Measurements from ENCODE around the gene CLIP2.

The CLIP2 gene

DNA sequence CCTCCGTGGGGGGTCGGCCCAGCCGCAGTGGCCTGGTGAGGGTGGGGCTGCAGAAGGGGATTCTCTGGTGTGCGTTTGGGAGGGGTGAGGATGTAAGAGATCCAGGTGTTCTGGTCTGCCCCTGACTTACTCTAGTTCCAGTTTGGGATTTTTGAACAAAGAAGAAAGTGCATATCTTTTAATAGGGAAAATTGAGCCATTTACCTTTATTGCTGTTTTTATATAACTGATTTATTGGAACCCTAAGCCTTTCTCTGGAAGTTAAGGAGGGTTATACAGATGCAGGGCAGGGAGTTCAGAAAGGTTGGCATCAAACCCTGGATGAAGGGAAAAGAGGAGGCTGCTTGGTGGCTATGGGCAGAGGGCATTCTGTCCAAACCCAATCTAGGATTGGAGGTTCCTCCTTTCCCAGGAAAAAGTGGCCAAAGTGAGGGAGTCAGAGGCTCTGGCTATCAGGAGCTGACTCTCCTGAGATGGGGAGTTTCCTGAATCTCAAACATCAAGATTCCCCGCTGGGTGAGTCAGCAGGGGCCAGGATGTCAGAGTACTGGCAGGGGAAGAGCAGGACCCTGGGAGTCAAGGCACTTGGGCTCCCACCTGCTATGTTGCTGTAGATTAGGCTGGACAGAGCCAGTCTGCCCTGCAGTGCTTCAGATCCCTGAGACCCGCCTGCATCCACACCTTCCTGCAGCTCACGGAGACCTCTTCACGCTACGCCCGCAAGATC lies 67.5 kb downstream of the CLIP2 start:
- H3K9me3 ChIP-seq (replicated peaks; ENCODE audit: insufficient read depth, low read length), result no peaks in the 10 kb centered on the region
- no peak for TF ChIP-seq EZH2 (optimal IDR thresholded peaks at IDR 0.05; ENCODE audit: low read depth, low read length)
- TF ChIP-seq, protein P1, sequence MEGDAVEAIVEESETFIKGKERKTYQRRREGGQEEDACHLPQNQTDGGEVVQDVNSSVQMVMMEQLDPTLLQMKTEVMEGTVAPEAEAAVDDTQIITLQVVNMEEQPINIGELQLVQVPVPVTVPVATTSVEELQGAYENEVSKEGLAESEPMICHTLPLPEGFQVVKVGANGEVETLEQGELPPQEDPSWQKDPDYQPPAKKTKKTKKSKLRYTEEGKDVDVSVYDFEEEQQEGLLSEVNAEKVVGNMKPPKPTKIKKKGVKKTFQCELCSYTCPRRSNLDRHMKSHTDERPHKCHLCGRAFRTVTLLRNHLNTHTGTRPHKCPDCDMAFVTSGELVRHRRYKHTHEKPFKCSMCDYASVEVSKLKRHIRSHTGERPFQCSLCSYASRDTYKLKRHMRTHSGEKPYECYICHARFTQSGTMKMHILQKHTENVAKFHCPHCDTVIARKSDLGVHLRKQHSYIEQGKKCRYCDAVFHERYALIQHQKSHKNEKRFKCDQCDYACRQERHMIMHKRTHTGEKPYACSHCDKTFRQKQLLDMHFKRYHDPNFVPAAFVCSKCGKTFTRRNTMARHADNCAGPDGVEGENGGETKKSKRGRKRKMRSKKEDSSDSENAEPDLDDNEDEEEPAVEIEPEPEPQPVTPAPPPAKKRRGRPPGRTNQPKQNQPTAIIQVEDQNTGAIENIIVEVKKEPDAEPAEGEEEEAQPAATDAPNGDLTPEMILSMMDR (IDR thresholded peaks at IDR 0.05; ENCODE audit: low read length), result no peak
- TF ChIP-seq EZH2phosphoT487 (IDR thresholded peaks at IDR 0.05; ENCODE audit: low read length), result no peak
- H3K27ac ChIP-seq (ENCODE audit: low read length), result no peak overlapping the region
- H3K4me3 ChIP-seq (ENCODE audit: low read length), result no peak overlapping the region
- H3F3A ChIP-seq (ENCODE audit: insufficient read depth, low read length), result no peaks in the 10 kb centered on the region
- H3K27me3 ChIP-seq (replicated peaks; ENCODE audit: insufficient read depth, low read length), result no peaks in the 10 kb centered on the region
- no peaks in the 10 kb centered on the region for H3K36me3 ChIP-seq (replicated peaks; ENCODE audit: insufficient read depth, low read length)
- no peak for DNase-seq
- no peaks in the 10 kb centered on the region for H3K79me2 ChIP-seq (ENCODE audit: low read length)
- H3K9ac ChIP-seq (ENCODE audit: low read length), result no peak overlapping the region
- H4K20me1 ChIP-seq (ENCODE audit: insufficient read depth, low read length), result no peaks in the 10 kb centered on the region
- H3K9me2 ChIP-seq (replicated peaks; ENCODE audit: insufficient read depth, low read length), result no peaks in the 10 kb centered on the region
- H3K4me2 ChIP-seq (ENCODE audit: low read depth, low read length), result no peak overlapping the region
- no peaks in the 10 kb centered on the region for H3K4me1 ChIP-seq (ENCODE audit: low read length)
- H2AFZ ChIP-seq (ENCODE audit: low read length), result no peak overlapping the region

DNA sequence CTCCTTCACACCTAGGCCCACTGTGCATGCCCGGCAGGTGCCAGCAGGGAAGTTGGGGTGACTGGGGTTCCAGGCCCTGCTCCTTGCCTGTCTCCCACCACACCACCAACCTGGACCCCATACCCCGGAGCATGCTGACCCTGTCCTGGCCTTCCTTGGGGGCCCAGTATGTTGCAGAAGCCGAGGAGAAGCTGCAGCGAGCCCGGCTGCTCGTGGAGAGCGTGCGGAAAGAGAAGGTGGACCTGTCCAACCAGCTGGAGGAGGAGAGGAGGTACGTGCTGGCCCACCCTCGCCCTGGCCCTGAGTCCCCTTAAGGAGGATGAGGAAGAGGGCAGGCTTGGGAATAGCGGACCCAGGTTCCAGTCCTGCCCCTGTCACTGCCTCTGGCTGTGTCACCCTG lies 70.8 kb downstream of the CLIP2 start:
- Histone ChIP-seq H3K9me3 (replicated peaks; ENCODE audit: insufficient read depth, low read length) (no peaks in the 10 kb centered on the region), H3K79me2 (ENCODE audit: low read length) (no peaks in the 10 kb centered on the region), H3K27ac (ENCODE audit: low read length) (no peak overlapping the region), H3F3A (ENCODE audit: insufficient read depth, low read length) (no peaks in the 10 kb centered on the region), H3K4me2 (ENCODE audit: low read depth, low read length) (no peak overlapping the region), H2AFZ (ENCODE audit: low read length) (no peak overlapping the region), H3K36me3 (replicated peaks; ENCODE audit: insufficient read depth, low read length) (no peaks in the 10 kb centered on the region), H3K4me1 (ENCODE audit: low read length) (no peaks in the 10 kb centered on the region), H3K9ac (ENCODE audit: low read length) (no peak overlapping the region), H3K4me3 (ENCODE audit: low read length) (no peak overlapping the region), H3K9me2 (replicated peaks; ENCODE audit: insufficient read depth, low read length) (no peaks in the 10 kb centered on the region), H3K27me3 (replicated peaks; ENCODE audit: insufficient read depth, low read length) (no peaks in the 10 kb centered on the region), H4K20me1 (ENCODE audit: insufficient read depth, low read length) (no peaks in the 10 kb centered on the region)
- DNase-seq, result no peak
- TF ChIP-seq, protein P1 (IDR thresholded peaks at IDR 0.05; ENCODE audit: low read length), result no peak
- no peak for TF ChIP-seq EZH2 (optimal IDR thresholded peaks at IDR 0.05; ENCODE audit: low read depth, low read length)
- no peak for TF ChIP-seq EZH2phosphoT487 (IDR thresholded peaks at IDR 0.05; ENCODE audit: low read length)

DNA sequence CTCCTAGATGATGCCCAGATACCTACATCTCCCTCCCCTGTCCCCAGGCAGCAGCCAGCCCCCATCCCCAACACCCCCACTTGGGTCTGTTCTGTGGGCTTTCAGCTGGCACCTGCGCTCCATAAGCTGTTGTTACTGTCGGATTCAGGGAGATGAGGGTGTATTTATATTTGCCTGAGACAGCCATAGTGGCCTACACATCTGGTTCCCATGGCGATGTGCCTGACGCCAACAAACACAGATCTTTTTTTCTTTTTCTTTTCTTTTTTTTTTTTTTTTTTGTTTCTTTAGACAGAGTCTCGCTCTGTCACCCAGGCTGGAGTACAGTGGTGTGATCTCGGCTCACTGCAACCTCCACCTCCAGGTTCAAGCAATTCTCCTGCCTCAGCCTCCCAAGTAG lies 73.1 kb downstream of the CLIP2 start:
- H3K9me2 ChIP-seq (replicated peaks; ENCODE audit: insufficient read depth, low read length), result no peaks in the 10 kb centered on the region
- no peak for TF ChIP-seq EZH2phosphoT487 (IDR thresholded peaks at IDR 0.05; ENCODE audit: low read length)
- TF ChIP-seq EZH2 (optimal IDR thresholded peaks at IDR 0.05; ENCODE audit: low read depth, low read length), result no peak
- TF ChIP-seq, protein P1 (IDR thresholded peaks at IDR 0.05; ENCODE audit: low read length), result no peak
- no peak overlapping the region for H3K27ac ChIP-seq (ENCODE audit: low read length)
- H3K4me2 ChIP-seq (ENCODE audit: low read depth, low read length), result no peak overlapping the region
- no peaks in the 10 kb centered on the region for H3K79me2 ChIP-seq (ENCODE audit: low read length)
- H3K27me3 ChIP-seq (replicated peaks; ENCODE audit: insufficient read depth, low read length), result no peaks in the 10 kb centered on the region
- H3F3A ChIP-seq (ENCODE audit: insufficient read depth, low read length), result no peaks in the 10 kb centered on the region
- no peak for DNase-seq
- 0 out of 2 replicates have a peak, but pooled peaks cover 3% of the 10 kb centered on the region for H3K4me1 ChIP-seq (ENCODE audit: low read length)
- H3K36me3 ChIP-seq (replicated peaks; ENCODE audit: insufficient read depth, low read length), result no peaks in the 10 kb centered on the region
- no peak overlapping the region for H3K4me3 ChIP-seq (ENCODE audit: low read length)
- no peaks in the 10 kb centered on the region for H4K20me1 ChIP-seq (ENCODE audit: insufficient read depth, low read length)
- no peak overlapping the region for H2AFZ ChIP-seq (ENCODE audit: low read length)
- H3K9ac ChIP-seq (ENCODE audit: low read length), result no peak overlapping the region
- H3K9me3 ChIP-seq (replicated peaks; ENCODE audit: insufficient read depth, low read length), result no peaks in the 10 kb centered on the region

All from MM.1S (cell line).